Measurements from ENCODE around the gene FAM131C.
"Not testable (repeated sequence)": the region's sequence is repeated elsewhere in the genome, so short reads cannot be mapped to it uniquely, and the experiment has no call there.

Gene FAM131C

GRCh38 chr1:16028237-16029002 is 45.0 kb downstream of the FAM131C start:
- intact Hi-C loops (cut with DNase I; ENCODE audit: low total_unique reads): no loop called here
- H3K9me3 ChIP-seq: no peaks in the 10 kb centered on the region
- no peaks in the 10 kb centered on the region for H3K27me3 ChIP-seq
- H3K4me1 ChIP-seq: peaks cover 0 to 24% (median 19%) of the 10 kb centered on the region in 4 donors
- no peaks in the 10 kb centered on the region for H3K36me3 ChIP-seq
- TF ChIP-seq, protein P1, sequence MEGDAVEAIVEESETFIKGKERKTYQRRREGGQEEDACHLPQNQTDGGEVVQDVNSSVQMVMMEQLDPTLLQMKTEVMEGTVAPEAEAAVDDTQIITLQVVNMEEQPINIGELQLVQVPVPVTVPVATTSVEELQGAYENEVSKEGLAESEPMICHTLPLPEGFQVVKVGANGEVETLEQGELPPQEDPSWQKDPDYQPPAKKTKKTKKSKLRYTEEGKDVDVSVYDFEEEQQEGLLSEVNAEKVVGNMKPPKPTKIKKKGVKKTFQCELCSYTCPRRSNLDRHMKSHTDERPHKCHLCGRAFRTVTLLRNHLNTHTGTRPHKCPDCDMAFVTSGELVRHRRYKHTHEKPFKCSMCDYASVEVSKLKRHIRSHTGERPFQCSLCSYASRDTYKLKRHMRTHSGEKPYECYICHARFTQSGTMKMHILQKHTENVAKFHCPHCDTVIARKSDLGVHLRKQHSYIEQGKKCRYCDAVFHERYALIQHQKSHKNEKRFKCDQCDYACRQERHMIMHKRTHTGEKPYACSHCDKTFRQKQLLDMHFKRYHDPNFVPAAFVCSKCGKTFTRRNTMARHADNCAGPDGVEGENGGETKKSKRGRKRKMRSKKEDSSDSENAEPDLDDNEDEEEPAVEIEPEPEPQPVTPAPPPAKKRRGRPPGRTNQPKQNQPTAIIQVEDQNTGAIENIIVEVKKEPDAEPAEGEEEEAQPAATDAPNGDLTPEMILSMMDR (IDR thresholded peaks at IDR 0.05): no peak
- no peak overlapping the region for H3K27ac ChIP-seq
- no peak overlapping the region for H3K4me3 ChIP-seq
- DNase-seq: no peak

DNA sequence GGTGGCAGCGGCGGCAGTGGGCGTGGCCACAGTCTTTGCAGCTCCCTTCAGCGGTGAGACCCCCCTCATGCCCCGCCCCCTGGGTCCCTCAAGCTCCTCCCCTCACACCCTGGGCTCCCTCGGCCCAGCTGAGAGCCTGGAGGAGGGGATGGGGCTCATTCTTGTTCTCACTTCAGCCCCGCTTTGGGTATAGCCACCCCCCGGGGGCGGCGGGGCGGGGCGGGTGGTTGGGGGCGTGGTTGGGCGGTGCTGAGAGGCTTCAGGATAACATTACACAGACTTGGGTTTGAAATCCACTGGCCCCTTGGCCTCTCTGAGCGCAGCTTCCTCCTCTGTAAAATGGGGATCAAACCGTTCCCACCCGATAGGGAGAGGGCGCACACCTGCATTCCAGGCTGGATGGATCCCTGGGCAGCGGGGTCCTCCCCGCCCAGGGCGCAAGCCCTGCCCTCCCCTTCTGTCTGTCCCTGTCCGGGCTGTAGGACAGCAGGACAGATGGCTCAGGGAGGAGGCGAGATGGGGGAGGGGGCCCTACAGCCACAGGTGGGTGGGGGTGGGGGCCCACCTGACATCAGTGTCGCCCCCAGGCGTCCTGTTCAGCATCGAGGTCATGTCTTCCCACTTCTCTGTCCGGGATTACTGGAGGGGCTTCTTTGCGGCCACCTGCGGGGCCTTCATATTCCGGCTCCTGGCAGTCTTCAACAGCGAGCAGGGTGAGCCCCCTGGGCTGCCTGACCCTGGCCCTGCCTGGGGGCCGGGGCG is 46.5 kb downstream of the FAM131C start:
- Histone ChIP-seq H3K27ac (peak overlapping the region; percentile 5 to 45), H3K27me3 (no peaks in the 10 kb centered on the region), H3K36me3 (no peaks in the 10 kb centered on the region), H3K9me3 (no peaks in the 10 kb centered on the region), H3K4me1 (peaks cover 0 to 12% (median 11%) of the 10 kb centered on the region in 4 donors), H3K4me3 (peak overlapping the region; percentile 17 to 45)
- TF ChIP-seq, protein P1 (IDR thresholded peaks at IDR 0.05): no peak
- DNase-seq: no peak
- intact Hi-C loops (cut with DNase I; ENCODE audit: low total_unique reads): no loop called here

DNA sequence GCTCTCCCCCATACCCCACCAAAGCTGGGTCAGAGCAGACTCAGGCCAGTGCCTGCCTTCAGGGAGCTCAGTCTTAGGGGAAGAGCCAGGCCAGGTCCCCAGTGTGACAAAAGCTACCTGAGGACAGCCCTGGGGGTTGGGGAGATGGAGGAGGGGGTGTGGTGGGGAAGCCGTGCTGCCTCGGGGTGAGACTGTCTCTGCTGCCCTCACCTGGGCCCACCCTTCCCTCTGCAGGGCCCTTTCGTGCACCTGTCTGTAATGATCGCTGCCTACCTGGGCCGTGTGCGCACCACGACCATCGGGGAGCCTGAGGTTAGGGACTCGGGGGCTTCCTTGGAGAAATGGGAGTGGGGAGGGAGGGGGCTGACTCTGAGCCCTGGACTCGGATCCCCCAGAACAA is 47.1 kb downstream of the FAM131C start:
- H3K4me1 ChIP-seq: peaks cover 0 to 12% (median 11%) of the 10 kb centered on the region in 4 donors
- H3K9me3 ChIP-seq; H3K4me3 ChIP-seq; H3K36me3 ChIP-seq; intact Hi-C loops (cut with DNase I; ENCODE audit: low total_unique reads); H3K27me3 ChIP-seq; DNase-seq; H3K27ac ChIP-seq: not testable (repeated sequence)

DNA sequence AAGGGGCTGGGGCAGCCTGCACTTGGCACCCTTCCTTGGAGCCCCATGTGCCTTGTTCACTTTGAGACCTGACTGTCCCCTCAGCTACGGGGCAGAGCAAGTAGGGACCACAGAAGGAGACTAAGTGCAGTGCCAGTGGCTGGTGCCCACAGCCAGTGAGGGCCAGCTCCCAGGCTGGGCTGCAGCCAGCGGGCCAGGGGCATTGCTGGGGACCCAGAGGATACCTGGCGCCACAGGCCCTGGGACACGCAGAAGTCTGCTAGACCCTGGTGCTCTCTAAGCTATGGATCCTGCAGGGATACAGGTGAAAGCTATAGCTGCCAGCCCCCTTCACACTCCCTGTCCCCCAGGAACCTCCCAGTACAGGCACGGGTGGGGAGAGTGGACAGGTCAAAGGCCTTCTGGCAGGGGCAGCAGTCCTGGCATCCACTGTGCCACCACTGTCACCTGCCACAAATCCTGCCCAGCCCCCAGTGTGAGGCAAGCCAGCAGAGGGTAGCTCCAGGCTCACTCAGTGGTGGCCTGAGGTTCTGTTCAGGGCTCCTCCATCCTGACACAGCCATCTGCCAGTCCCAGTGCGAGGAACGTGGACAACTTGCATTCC is 50.3 kb downstream of the FAM131C start:
- Histone ChIP-seq H3K27ac (no peak overlapping the region), H3K36me3 (no peaks in the 10 kb centered on the region), H3K4me1 (peaks cover 9 to 37% (median 34%) of the 10 kb centered on the region in 4 donors), H3K9me3 (no peaks in the 10 kb centered on the region), H3K27me3 (no peaks in the 10 kb centered on the region), H3K4me3 (no peak overlapping the region)
- intact Hi-C loops (cut with DNase I; ENCODE audit: low total_unique reads): no loop called here
- TF ChIP-seq, protein P1 (IDR thresholded peaks at IDR 0.05): no peak
- no peak for DNase-seq

DNA sequence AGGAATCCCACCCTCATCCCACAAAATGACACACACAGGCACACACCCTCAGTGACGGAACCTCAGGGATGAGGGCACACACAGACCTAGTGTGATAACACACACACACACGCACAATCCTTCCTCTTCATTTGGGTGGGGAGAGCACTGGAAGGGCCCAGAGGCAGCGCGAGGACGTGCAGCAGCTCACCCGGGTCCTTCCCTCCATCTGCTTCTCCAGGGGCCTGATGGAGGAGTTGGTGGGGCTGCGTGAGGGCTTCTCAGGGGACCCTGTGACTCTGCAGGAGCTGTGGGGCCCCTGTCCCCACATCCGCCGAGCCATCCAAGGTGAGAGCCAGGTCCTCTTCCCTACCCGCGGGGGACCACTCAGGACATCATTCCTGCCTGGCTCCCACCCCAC is 51.1 kb downstream of the FAM131C start:
- no peak for DNase-seq
- H3K4me1 ChIP-seq: peaks cover 9 to 40% (median 36%) of the 10 kb centered on the region in 4 donors
- H3K9me3 ChIP-seq: no peaks in the 10 kb centered on the region
- TF ChIP-seq, protein P1 (IDR thresholded peaks at IDR 0.05): no peak
- H3K36me3 ChIP-seq: no peaks in the 10 kb centered on the region
- H3K27ac ChIP-seq: peak overlapping the region in 1 of 2 donors; percentile 99
- no peak overlapping the region for H3K4me3 ChIP-seq
- intact Hi-C loops (cut with DNase I; ENCODE audit: low total_unique reads): no loop called here
- H3K27me3 ChIP-seq: no peaks in the 10 kb centered on the region

GRCh38 chr1:16021681-16022080 is 51.8 kb downstream of the FAM131C start, which contains the start of gene CLCNKA:
Gene CLCNKA (plus strand): TSS chr1:16022036. CDS start chr1:16022620, 584 bp downstream.
- no peaks in the 10 kb centered on the region for H3K27me3 ChIP-seq
- TF ChIP-seq, protein P1 (IDR thresholded peaks at IDR 0.05): no peak
- no peak within 1 kb of the TSS for H3K4me3 ChIP-seq
- H3K36me3 ChIP-seq: no peaks in the 10 kb centered on the region
- H3K27ac ChIP-seq: peak within 1 kb of the TSS; percentile 89 to 99
- no peak for DNase-seq
- peaks cover 9 to 37% (median 29%) of the 10 kb centered on the region in 4 donors for H3K4me1 ChIP-seq
- intact Hi-C loops (cut with DNase I; ENCODE audit: low total_unique reads): no loop called here
- H3K9me3 ChIP-seq: no peaks in the 10 kb centered on the region

- H3K36me3 ChIP-seq; intact Hi-C loops (cut with DNase I; ENCODE audit: low total_unique reads); H3K9me3 ChIP-seq; H3K27me3 ChIP-seq; H3K4me3 ChIP-seq; DNase-seq: not testable (repeated sequence)
- peaks cover 9 to 38% (median 33%) of the 10 kb centered on the region in 4 donors for H3K4me1 ChIP-seq
- peak overlapping the region; percentile 89 to 99 for H3K27ac ChIP-seq
Observed at GRCh38 chr1:16020878-16021277, 52.6 kb downstream of the FAM131C start.

Data from tibial artery (tissue), 4 donors.